Measurements from ENCODE around the gene IL17RC. TPM values are rescaled to one million over a fixed set of nuclear protein-coding genes. Genes with fewer than 3 reads are reported as not detected.

IL17RC gene
- total and polyA plus RNA-seq, 2 experiments from 2014 or later: 8.4 to 12.6 TPM

DNA sequence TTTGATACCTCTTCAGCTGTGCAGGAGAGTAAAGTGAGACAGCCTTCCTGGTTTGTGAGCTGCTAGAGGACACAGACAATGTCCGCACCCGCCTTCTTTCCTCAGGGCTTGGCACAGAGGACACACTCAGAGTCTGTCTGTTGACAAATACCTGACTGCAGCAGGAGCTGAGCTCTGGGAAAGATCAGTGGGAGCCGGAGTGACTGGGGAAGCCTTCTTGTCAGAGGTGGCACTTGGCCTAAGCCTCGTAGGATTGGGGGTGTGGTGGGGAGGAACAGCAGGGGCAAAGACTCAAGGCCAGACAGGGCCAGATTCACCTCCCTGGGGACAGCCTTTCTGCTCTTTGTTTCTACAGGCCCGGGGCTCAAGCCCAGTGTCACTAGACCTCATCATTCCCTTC is 3.3 kb upstream of the IL17RC start:
- Mint-ChIP-seq H3K4me3 (no peak overlapping the region), H3K4me1 (peaks cover 16% of the 10 kb centered on the region), H3K27ac (no peak overlapping the region), H3K27me3 (ENCODE audit: insufficient read depth, low read depth, poor library complexity) (peaks cover 8% of the 10 kb centered on the region), H3K36me3 (ENCODE audit: low read depth) (peaks cover 17% of the 10 kb centered on the region), H3K9me3 (peaks cover 19% of the 10 kb centered on the region)
- H3K4me2 ChIP-seq: no peak overlapping the region
- H3K4me1 ChIP-seq (ENCODE audit: insufficient read depth): peaks cover 17% of the 10 kb centered on the region
- no peaks in the 10 kb centered on the region for H3K36me3 ChIP-seq (ENCODE audit: insufficient read depth)
- no peaks in the 10 kb centered on the region for H4K20me1 ChIP-seq (replicated peaks; ENCODE audit: insufficient read depth)
- DNase-seq (ENCODE audit: low spot score): no peak
- H2AFZ ChIP-seq: no peak overlapping the region
- ATAC-seq: no peak
- H3K9me2 ChIP-seq (ENCODE audit: insufficient read depth): 0 out of 2 replicates have a peak, but pooled peaks cover 4% of the 10 kb centered on the region
- TF ChIP-seq ZNF462 (CRISPR knock-in tag; IDR thresholded peaks at IDR 0.05) (no peak), EZH2phosphoT487 (IDR thresholded peaks at IDR 0.05; ENCODE audit: unreplicated experiment) (no peak), JUNB (IDR thresholded peaks at IDR 0.05; ENCODE audit: unreplicated experiment) (no peak), STAT1 (IDR thresholded peaks at IDR 0.05; ENCODE audit: unreplicated experiment) (no peak), EZH2 (IDR thresholded peaks at IDR 0.05; ENCODE audit: low read depth, unreplicated experiment) (no peak), ZNF114 (CRISPR knock-in tag; IDR thresholded peaks at IDR 0.05) (no peak), POLR2AphosphoS5 (IDR thresholded peaks at IDR 0.05; ENCODE audit: low read depth) (no peak), CREB1 (CRISPR knock-in tag; IDR thresholded peaks at IDR 0.05; ENCODE audit: low read depth) (no peak), ZNF331 (CRISPR knock-in tag; IDR thresholded peaks at IDR 0.05; ENCODE audit: low read depth) (no peak), NANOG (IDR thresholded peaks at IDR 0.05; ENCODE audit: borderline replicate concordance) (no peak), CTCF (conservative IDR thresholded peaks at IDR 0.05; ENCODE audit: low read depth in 2 of 2) (no peak)
- TF ChIP-seq, protein P1, sequence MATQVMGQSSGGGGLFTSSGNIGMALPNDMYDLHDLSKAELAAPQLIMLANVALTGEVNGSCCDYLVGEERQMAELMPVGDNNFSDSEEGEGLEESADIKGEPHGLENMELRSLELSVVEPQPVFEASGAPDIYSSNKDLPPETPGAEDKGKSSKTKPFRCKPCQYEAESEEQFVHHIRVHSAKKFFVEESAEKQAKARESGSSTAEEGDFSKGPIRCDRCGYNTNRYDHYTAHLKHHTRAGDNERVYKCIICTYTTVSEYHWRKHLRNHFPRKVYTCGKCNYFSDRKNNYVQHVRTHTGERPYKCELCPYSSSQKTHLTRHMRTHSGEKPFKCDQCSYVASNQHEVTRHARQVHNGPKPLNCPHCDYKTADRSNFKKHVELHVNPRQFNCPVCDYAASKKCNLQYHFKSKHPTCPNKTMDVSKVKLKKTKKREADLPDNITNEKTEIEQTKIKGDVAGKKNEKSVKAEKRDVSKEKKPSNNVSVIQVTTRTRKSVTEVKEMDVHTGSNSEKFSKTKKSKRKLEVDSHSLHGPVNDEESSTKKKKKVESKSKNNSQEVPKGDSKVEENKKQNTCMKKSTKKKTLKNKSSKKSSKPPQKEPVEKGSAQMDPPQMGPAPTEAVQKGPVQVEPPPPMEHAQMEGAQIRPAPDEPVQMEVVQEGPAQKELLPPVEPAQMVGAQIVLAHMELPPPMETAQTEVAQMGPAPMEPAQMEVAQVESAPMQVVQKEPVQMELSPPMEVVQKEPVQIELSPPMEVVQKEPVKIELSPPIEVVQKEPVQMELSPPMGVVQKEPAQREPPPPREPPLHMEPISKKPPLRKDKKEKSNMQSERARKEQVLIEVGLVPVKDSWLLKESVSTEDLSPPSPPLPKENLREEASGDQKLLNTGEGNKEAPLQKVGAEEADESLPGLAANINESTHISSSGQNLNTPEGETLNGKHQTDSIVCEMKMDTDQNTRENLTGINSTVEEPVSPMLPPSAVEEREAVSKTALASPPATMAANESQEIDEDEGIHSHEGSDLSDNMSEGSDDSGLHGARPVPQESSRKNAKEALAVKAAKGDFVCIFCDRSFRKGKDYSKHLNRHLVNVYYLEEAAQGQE (IDR thresholded peaks at IDR 0.05; ENCODE audit: unreplicated experiment): no peak
- TF ChIP-seq, protein P2, sequence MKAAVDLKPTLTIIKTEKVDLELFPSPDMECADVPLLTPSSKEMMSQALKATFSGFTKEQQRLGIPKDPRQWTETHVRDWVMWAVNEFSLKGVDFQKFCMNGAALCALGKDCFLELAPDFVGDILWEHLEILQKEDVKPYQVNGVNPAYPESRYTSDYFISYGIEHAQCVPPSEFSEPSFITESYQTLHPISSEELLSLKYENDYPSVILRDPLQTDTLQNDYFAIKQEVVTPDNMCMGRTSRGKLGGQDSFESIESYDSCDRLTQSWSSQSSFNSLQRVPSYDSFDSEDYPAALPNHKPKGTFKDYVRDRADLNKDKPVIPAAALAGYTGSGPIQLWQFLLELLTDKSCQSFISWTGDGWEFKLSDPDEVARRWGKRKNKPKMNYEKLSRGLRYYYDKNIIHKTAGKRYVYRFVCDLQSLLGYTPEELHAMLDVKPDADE (IDR thresholded peaks at IDR 0.05): no peak
- no peaks in the 10 kb centered on the region for H3K79me2 ChIP-seq (replicated peaks; ENCODE audit: insufficient read depth)
- H3F3A ChIP-seq (replicated peaks; ENCODE audit: low read depth): 0 out of 2 replicates have a peak, but pooled peaks cover 5% of the 10 kb centered on the region
- H3K27me3 ChIP-seq (ENCODE audit: insufficient read depth): peaks cover 12% of the 10 kb centered on the region; the same call in 1 of the 2 replicates
- H3K4me3 ChIP-seq: no peak overlapping the region
- no peak overlapping the region for H3K27ac ChIP-seq (ENCODE audit: low read depth)
